T-cell (primary cell): ENCODE measurements around the gene DMRT1. TPM values are rescaled to one million over a fixed set of nuclear protein-coding genes. Genes with fewer than 3 reads are reported as not detected.

Source experiments
- ATAC-seq, 4 experiments: fragments of 200-7000 bp in 3 of 4; fragments of 150-1000 bp in 1 of 4; cut with Tn5 transposase; replicated peaks in 1 of 4; 1 replicate in 3 of 4; 2 replicates in 1 of 4; pipeline ENCODE4 v1.10.0; 2021; ENCODE audit warnings: moderate library complexity in 3 of 4, mild to moderate bottlenecking in 2 of 4, moderate number of reproducible peaks in 1 of 4
- CTCF ChIA-PET, 2 donors: fragments of 300-600 bp; sonication (Branson Sonifier 250); formaldehyde crosslinking; loops; one replicate each; lab custom pipeline; 2022; ENCODE audit warnings: antibody characterized with exemption in 2 of 2; lab: Charles Lee
- POLR2A ChIA-PET, 2 donors: fragments of 300-600 bp; sonication (Branson Sonifier 250); formaldehyde crosslinking; loops; one replicate each; lab custom pipeline; 2022; ENCODE audit warnings: antibody characterized with exemption in 2 of 2; lab: Charles Lee
- DNase-seq, 35 experiments: peaks; one replicate each; pipeline versions ENCODE4 v3.0.0 to v3.0.0-alpha.2; 2013 to 2023
- H3K27ac ChIP-seq: one replicate; pipeline ENCODE4 v1.5.1; 2013; ENCODE audit warnings: low read length
- H3K27me3 ChIP-seq, 2 experiments: replicated peaks in 1 of 2; 1 replicate in 1 of 2; 2 replicates in 1 of 2; pipeline versions ENCODE4 v1.6.1 to v1.7.0; 2013; ENCODE audit warnings: low read length in 1 of 2, mixed read lengths in 1 of 2; ENCODE audit not compliant: control insufficient read depth in 2 of 2, insufficient read depth in 2 of 2; ENCODE audit errors: extremely low read depth in 1 of 2
- H3K36me3 ChIP-seq, 2 donors: 1 replicate in 1 of 2; 2 replicates in 1 of 2; pipeline versions ENCODE4 v1.6.1 to v1.7.0; 2013; ENCODE audit warnings: low read length in 1 of 2; ENCODE audit not compliant: control insufficient read depth in 2 of 2, insufficient read depth in 1 of 2; ENCODE audit errors: extremely low read depth in 1 of 2
- H3K4me1 ChIP-seq, 2 experiments: 1 replicate in 1 of 2; 2 replicates in 1 of 2; pipeline versions ENCODE4 v1.6.1 to v1.7.0; 2013; ENCODE audit warnings: low read length in 2 of 2, mixed read lengths in 1 of 2; ENCODE audit not compliant: insufficient read depth in 2 of 2, control insufficient read depth in 1 of 2; ENCODE audit errors: extremely low read depth in 1 of 2
- H3K4me3 ChIP-seq, 2 donors: 1 replicate in 1 of 2; 2 replicates in 1 of 2; pipeline versions ENCODE4 v1.5.1 to v1.7.0; 2013; ENCODE audit warnings: mild to moderate bottlenecking in 2 of 2, low read length in 1 of 2, moderate library complexity in 1 of 2; ENCODE audit not compliant: control insufficient read depth in 1 of 2; ENCODE audit errors: extremely low read depth in 1 of 2
- H3K9me3 ChIP-seq: 2 replicates; pipeline ENCODE4 v1.7.0; 2013
- H3K27ac Mint-ChIP-seq, 2 donors: one replicate each; pipeline ENCODE4 v1.8.0; 2020 to 2021; ENCODE audit warnings: mild to moderate bottlenecking in 2 of 2, mixed read lengths in 2 of 2
- H3K27me3 Mint-ChIP-seq, 2 donors: one replicate each; pipeline ENCODE4 v1.8.0; 2021 to 2022; ENCODE audit warnings: mixed read lengths in 2 of 2
- H3K36me3 Mint-ChIP-seq: one replicate; pipeline ENCODE4 v1.8.0; 2021; ENCODE audit warnings: mixed read lengths
- H3K4me1 Mint-ChIP-seq, 3 donors: one replicate each; pipeline ENCODE4 v1.8.0; 2020 to 2022; ENCODE audit warnings: mixed read lengths in 3 of 3, mild to moderate bottlenecking in 1 of 3
- H3K4me3 Mint-ChIP-seq, 3 donors: one replicate each; pipeline ENCODE4 v1.8.0; 2020 to 2022; ENCODE audit warnings: mild to moderate bottlenecking in 3 of 3, mixed read lengths in 3 of 3, moderate library complexity in 3 of 3
- H3K9me3 Mint-ChIP-seq, 3 donors: one replicate each; pipeline ENCODE4 v1.8.0; 2020 to 2022; ENCODE audit warnings: mixed read lengths in 3 of 3
- WGBS: methylation state at CpG from one replicate; pipeline ENCODE4 v1.1.5; 2013; ENCODE audit warnings: missing lambda C conversion rate; ENCODE audit not compliant: insufficient coverage; 5-methylcytosine and 5-hydroxymethylcytosine counted together
- total RNA-seq, 35 experiments: library from RNA in 6 of 35; stranded (reverse) in 6 of 35; fragments of 120-200 nt in 1 of 35; gene quantifications; one replicate each; pipeline versions ENCODE4 v1.2.1 to v1.2.4 and lab custom pipeline; 2013 to 2026

DMRT1 gene
- total RNA-seq, 5 donors from 2014 or later (not counting 1 experiment from before 2014, with no cell fraction given), result not detected

- Mint-ChIP-seq H3K4me1 (peaks cover 16 to 22% (median 21%) of the 10 kb centered on the region in 3 donors), H3K36me3 (no peaks in the 10 kb centered on the region), H3K27ac (no peak overlapping the region), H3K27me3 (peaks cover 55 to 75% of the 10 kb centered on the region in 2 donors), H3K9me3 (no peaks in the 10 kb centered on the region), H3K4me3 (no peak overlapping the region)
- no peak for ATAC-seq
- peaks cover 2 to 37% of the 10 kb centered on the region in 2 experiments for H3K4me1 ChIP-seq
- 10% methylated on average over 6 of the region's 15 CpGs for WGBS
- no peak overlapping the region for H3K4me3 ChIP-seq
- no peak for DNase-seq
- H3K9me3 ChIP-seq, result no peaks in the 10 kb centered on the region
- H3K36me3 ChIP-seq, result no peaks in the 10 kb centered on the region
- H3K27me3 ChIP-seq, result peaks cover 22 to 51% of the 10 kb centered on the region in 2 experiments
- CTCF ChIA-PET, result no interaction called here
- no peak overlapping the region for H3K27ac ChIP-seq
- POLR2A ChIA-PET, result no interaction called here
Observed at GRCh38 chr9:967903-968641, 126.6 kb downstream of the DMRT1 start.

- WGBS, result 15% methylated on average over 44 of the region's 49 CpGs
- H3K4me3 ChIP-seq, result peak overlapping the region in 1 of 2 donors; percentile 3
- H3K27ac ChIP-seq, result no peak overlapping the region
- Mint-ChIP-seq H3K9me3 (no peaks in the 10 kb centered on the region), H3K4me3 (peak overlapping the region in 1 of 3 donors; percentile 23), H3K27ac (no peak overlapping the region), H3K36me3 (no peaks in the 10 kb centered on the region), H3K27me3 (peaks cover 59 to 81% of the 10 kb centered on the region in 2 donors), H3K4me1 (peaks cover 26 to 35% (median 35%) of the 10 kb centered on the region in 3 donors)
- ATAC-seq (no peak), DNase-seq (no peak)
- H3K27me3 ChIP-seq, result peaks cover 31 to 59% of the 10 kb centered on the region in 2 experiments
- H3K9me3 ChIP-seq, result no peaks in the 10 kb centered on the region
- POLR2A ChIA-PET, result no interaction called here
- CTCF ChIA-PET, result no interaction called here
- H3K4me1 ChIP-seq, result peaks cover 2 to 42% of the 10 kb centered on the region in 2 experiments
- no peaks in the 10 kb centered on the region for H3K36me3 ChIP-seq
Observed at GRCh38 chr9:969310-970150, 128.0 kb downstream of the DMRT1 start.

- H3K9me3 Mint-ChIP-seq, result no peaks in the 10 kb centered on the region
- CTCF ChIA-PET, result no interaction called here
- H3K4me1 Mint-ChIP-seq, result peaks cover 29 to 36% (median 35%) of the 10 kb centered on the region in 3 donors
- H3K4me3 ChIP-seq, result peak overlapping the region in 1 of 2 donors; percentile 8
- ATAC-seq (no peak), DNase-seq (no peak)
- no peaks in the 10 kb centered on the region for H3K36me3 ChIP-seq
- no peaks in the 10 kb centered on the region for H3K9me3 ChIP-seq
- peaks cover 2 to 42% of the 10 kb centered on the region in 2 experiments for H3K4me1 ChIP-seq
- no peak overlapping the region for H3K27ac Mint-ChIP-seq
- POLR2A ChIA-PET, result no interaction called here
- H3K4me3 Mint-ChIP-seq, result peak overlapping the region in 1 of 3 donors; percentile 49
- H3K27me3 ChIP-seq, result peaks cover 36 to 66% of the 10 kb centered on the region in 2 experiments
- H3K27ac ChIP-seq, result no peak overlapping the region
- peaks cover 59 to 82% of the 10 kb centered on the region in 2 donors for H3K27me3 Mint-ChIP-seq
- 13% methylated on average over 52 of the region's 57 CpGs for WGBS
- H3K36me3 Mint-ChIP-seq, result no peaks in the 10 kb centered on the region
Observed at GRCh38 chr9:970151-970996, 128.9 kb downstream of the DMRT1 start.

GRCh38 chr9:971901-972500, 130.5 kb downstream of the DMRT1 start:
- Mint-ChIP-seq H3K4me3 (peak overlapping the region in 2 of 3 donors; percentile 21 to 49), H3K9me3 (no peaks in the 10 kb centered on the region), H3K36me3 (no peaks in the 10 kb centered on the region), H3K4me1 (peaks cover 33 to 40% (median 35%) of the 10 kb centered on the region in 3 donors), H3K27ac (no peak overlapping the region), H3K27me3 (peaks cover 60 to 76% of the 10 kb centered on the region in 2 donors)
- peak in 1 of 4 experiments; percentile 16 for ATAC-seq
- Histone ChIP-seq H3K4me3 (peak overlapping the region; percentile 4 to 46), H3K27ac (no peak overlapping the region), H3K27me3 (peaks cover 31 to 74% of the 10 kb centered on the region in 2 experiments), H3K4me1 (peaks cover 2 to 45% of the 10 kb centered on the region in 2 experiments), H3K9me3 (no peaks in the 10 kb centered on the region), H3K36me3 (no peaks in the 10 kb centered on the region)
- DNase-seq, result no peak
- WGBS, result 5% methylated on average over 35 of the region's 42 CpGs
- POLR2A ChIA-PET, result no interaction called here
- CTCF ChIA-PET, result no interaction called here

GRCh38 chr9:972501-973294, 131.2 kb downstream of the DMRT1 start:
- H3K36me3 Mint-ChIP-seq, result no peaks in the 10 kb centered on the region
- no peak for DNase-seq
- H3K27ac Mint-ChIP-seq, result no peak overlapping the region
- H3K9me3 Mint-ChIP-seq, result no peaks in the 10 kb centered on the region
- Histone ChIP-seq H3K9me3 (no peaks in the 10 kb centered on the region), H3K36me3 (no peaks in the 10 kb centered on the region), H3K27ac (no peak overlapping the region), H3K4me1 (peaks cover 2 to 45% of the 10 kb centered on the region in 2 experiments), H3K4me3 (peak overlapping the region in 1 of 2 donors; percentile 46), H3K27me3 (peaks cover 26 to 79% of the 10 kb centered on the region in 2 experiments)
- peaks cover 54 to 73% of the 10 kb centered on the region in 2 donors for H3K27me3 Mint-ChIP-seq
- H3K4me1 Mint-ChIP-seq, result peaks cover 31 to 40% (median 32%) of the 10 kb centered on the region in 3 donors
- ATAC-seq, result peak in 1 of 4 experiments; percentile 36
- peak overlapping the region in 1 of 3 donors; percentile 49 for H3K4me3 Mint-ChIP-seq
- CTCF ChIA-PET, result no interaction called here
- 11% methylated on average over 66 of the region's 68 CpGs for WGBS
- POLR2A ChIA-PET, result no interaction called here
